ENCODE measurements around the gene UBE2I. TPM values are rescaled to one million over a fixed set of nuclear protein-coding genes. Genes with fewer than 3 reads are reported as not detected.

UBE2I gene
- total RNA-seq, 1 donor from 2014 or later = 256 TPM

DNA sequence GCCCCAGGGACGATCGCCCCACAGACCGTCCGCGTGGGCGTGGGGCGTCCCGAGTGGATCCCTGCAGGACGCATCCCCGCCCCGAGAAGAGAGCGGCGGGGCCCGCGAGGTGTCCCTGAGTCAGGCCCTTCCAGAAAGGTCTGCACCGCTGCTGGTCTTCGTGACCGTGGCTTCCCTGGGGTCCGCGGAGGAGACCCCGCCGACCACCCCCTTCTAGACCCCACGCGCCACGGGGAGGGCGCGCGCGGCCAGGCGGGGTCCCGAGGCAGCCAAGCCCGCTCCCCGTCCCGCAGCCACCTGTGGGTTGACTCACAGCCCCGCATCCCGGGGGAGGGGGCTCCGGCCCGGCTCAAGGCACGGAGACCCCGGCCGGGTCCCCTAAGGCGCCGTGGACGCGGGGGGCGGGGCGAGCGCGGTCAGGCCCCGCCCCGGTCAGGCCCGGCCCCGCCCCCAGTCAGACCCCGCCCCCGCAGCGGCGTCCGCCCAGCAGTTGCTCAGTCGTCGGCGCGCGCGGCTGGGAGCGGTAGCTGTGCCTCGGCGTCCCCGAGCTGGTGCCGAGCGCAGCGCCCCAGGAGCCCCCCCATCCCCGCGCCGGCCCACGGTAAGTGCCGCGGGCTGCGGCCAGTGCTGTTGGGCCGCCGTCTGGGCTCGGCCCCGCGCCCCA, 23.8 kb downstream of the UBE2I start, which contains the start of gene BAIAP3:
Gene BAIAP3, plus strand, starts transcription at position 497 of the 664 bp plus-strand sequence. CDS start 4,905 bp downstream, outside the sequence.
- peak; percentile 13 for TF ChIP-seq CTCF (IDR thresholded peaks at IDR 0.05; ENCODE audit: partially characterized antibody, unreplicated experiment)
- H3K9me3 Mint-ChIP-seq (ENCODE audit: unreplicated experiment) = peaks cover 4% of the 10 kb centered on the region
- no peak within 1 kb of the TSS for H3K27ac Mint-ChIP-seq (ENCODE audit: unreplicated experiment)
- peak within 1 kb of the TSS; percentile 52 for H3K4me3 Mint-ChIP-seq (ENCODE audit: unreplicated experiment)
- peaks cover 2% of the 10 kb centered on the region for H3K4me1 Mint-ChIP-seq (ENCODE audit: low read depth, unreplicated experiment)
- DNase-seq = peak; percentile 70
- peaks cover 5% of the 10 kb centered on the region for H3K27me3 Mint-ChIP-seq (ENCODE audit: unreplicated experiment)
- no peaks in the 10 kb centered on the region for H3K36me3 Mint-ChIP-seq (ENCODE audit: unreplicated experiment)

- TF ChIP-seq CTCF (IDR thresholded peaks at IDR 0.05; ENCODE audit: partially characterized antibody, unreplicated experiment) = no peak
- DNase-seq = peak; percentile 58
- Mint-ChIP-seq H3K36me3 (ENCODE audit: unreplicated experiment) (no peaks in the 10 kb centered on the region), H3K4me3 (ENCODE audit: unreplicated experiment) (no peak overlapping the region), H3K4me1 (ENCODE audit: low read depth, unreplicated experiment) (peaks cover 2% of the 10 kb centered on the region), H3K27ac (ENCODE audit: unreplicated experiment) (no peak overlapping the region), H3K27me3 (ENCODE audit: unreplicated experiment) (peaks cover 5% of the 10 kb centered on the region), H3K9me3 (ENCODE audit: unreplicated experiment) (peaks cover 4% of the 10 kb centered on the region)
These were observed 24.6 kb downstream of the UBE2I start for GRCh38 chr16:1333854-1334700.

GRCh38 chr16:1334739-1335138, 25.3 kb downstream of the UBE2I start:
- no peak for TF ChIP-seq CTCF (IDR thresholded peaks at IDR 0.05; ENCODE audit: partially characterized antibody, unreplicated experiment)
- Mint-ChIP-seq H3K4me3 (ENCODE audit: unreplicated experiment) (no peak overlapping the region), H3K36me3 (ENCODE audit: unreplicated experiment) (no peaks in the 10 kb centered on the region), H3K9me3 (ENCODE audit: unreplicated experiment) (peaks cover 4% of the 10 kb centered on the region), H3K4me1 (ENCODE audit: low read depth, unreplicated experiment) (peaks cover 2% of the 10 kb centered on the region), H3K27ac (ENCODE audit: unreplicated experiment) (no peak overlapping the region), H3K27me3 (ENCODE audit: unreplicated experiment) (peaks cover 6% of the 10 kb centered on the region)
- no peak for DNase-seq

DNA sequence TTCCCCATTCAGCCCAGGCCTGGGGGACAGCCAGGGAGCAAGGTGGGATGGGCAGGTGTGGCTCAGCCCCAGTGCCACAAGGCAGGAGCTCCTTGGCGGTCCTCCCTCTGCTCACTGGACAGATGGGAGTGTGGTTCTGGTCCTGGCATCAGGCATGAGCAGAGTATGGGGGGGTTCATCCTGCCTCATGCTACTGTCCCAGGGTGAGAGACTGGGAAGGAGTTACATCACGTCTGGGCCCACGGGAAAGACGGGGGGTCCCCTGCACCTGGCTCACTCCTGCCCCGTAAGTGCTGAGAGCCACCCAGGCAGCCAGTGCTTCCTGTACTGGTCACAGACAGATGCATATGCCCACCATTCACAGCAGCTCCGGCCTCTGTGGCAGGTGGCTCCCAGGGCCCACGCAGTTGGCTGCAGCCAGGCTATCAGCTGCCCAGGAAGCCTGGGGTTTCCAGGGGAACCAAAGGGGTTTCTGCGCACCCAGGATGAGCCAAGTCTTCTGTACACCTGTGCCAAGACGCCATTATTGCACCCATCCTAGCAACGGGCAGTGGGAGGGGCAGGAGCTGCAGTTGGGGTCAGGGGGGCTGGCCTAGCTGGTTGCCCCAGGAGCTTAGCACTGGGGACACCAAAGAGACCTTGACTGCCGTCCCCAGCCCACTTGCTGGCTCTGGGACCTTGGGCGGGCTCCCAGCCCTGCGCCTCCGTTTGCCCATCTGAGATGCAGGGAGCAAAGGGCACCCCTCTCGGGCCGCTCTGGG, 26.0 kb downstream of the UBE2I start:
- no peak for DNase-seq
- peaks cover 2% of the 10 kb centered on the region for H3K4me1 Mint-ChIP-seq (ENCODE audit: low read depth, unreplicated experiment)
- no peaks in the 10 kb centered on the region for H3K36me3 Mint-ChIP-seq (ENCODE audit: unreplicated experiment)
- peak overlapping the region; percentile 42 for H3K4me3 Mint-ChIP-seq (ENCODE audit: unreplicated experiment)
- no peak for TF ChIP-seq CTCF (IDR thresholded peaks at IDR 0.05; ENCODE audit: partially characterized antibody, unreplicated experiment)
- H3K27ac Mint-ChIP-seq (ENCODE audit: unreplicated experiment) = no peak overlapping the region
- H3K9me3 Mint-ChIP-seq (ENCODE audit: unreplicated experiment) = peaks cover 4% of the 10 kb centered on the region
- peaks cover 6% of the 10 kb centered on the region for H3K27me3 Mint-ChIP-seq (ENCODE audit: unreplicated experiment)
